RCC 7860 (cell line): ENCODE data around the gene EGLN2.
"Not testable (repeated sequence)": the region's sequence is repeated elsewhere in the genome, so short reads cannot be mapped to it uniquely, and the experiment has no call there.

Experiments used
- DNase-seq: peaks from one replicate; pipeline ENCODE4 v3.0.0-alpha.2; 2015; ENCODE audit warnings: low spot score
- FAIRE-seq: peaks from 2 replicates; lab custom pipeline; 2012; peaks lifted over from hg19 to GRCh38; lab: Jason Lieb, UNC

EGLN2 gene

DNA sequence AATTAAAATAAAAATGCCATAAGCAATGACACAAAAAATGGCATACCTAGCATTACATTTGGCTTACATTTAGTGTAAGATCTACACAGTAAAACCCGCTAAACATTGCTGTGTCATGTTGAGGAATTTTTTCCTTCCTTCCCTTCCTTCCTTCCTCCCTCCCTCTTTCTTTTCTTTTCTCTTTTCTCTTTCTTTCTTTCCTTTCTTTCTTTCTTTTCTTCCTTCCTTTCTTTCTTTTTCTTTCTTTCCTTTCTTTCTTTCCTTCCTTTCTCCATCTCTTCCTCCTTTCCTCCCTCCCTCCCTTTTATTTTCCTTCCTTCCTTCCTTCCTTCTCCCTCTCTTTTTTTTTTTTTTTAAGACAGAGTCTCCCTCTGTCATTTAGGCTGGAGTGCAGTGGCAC is 39.5 kb downstream of the EGLN2 start:
- FAIRE-seq, DNase-seq: not testable (repeated sequence)

DNA sequence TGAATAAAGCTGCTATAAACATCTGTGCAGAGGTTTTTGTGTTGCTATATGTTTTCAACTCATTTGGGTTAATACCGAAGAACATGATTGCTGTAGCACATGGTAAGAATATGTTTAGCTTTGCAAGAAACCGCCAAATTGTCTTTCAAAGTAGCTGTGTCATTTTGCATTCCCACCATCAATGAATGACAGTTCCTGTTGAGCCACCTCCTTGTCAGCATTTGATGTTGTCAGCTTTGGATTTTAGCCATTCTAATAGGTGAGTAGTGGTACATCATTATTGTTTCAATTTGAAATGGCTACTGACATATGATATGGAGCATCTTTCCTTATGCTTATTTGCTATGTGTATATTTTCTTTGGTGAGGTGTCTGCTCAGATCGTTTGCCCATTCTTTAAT is 43.0 kb downstream of the EGLN2 start:
- not testable (repeated sequence) for FAIRE-seq, DNase-seq

DNA sequence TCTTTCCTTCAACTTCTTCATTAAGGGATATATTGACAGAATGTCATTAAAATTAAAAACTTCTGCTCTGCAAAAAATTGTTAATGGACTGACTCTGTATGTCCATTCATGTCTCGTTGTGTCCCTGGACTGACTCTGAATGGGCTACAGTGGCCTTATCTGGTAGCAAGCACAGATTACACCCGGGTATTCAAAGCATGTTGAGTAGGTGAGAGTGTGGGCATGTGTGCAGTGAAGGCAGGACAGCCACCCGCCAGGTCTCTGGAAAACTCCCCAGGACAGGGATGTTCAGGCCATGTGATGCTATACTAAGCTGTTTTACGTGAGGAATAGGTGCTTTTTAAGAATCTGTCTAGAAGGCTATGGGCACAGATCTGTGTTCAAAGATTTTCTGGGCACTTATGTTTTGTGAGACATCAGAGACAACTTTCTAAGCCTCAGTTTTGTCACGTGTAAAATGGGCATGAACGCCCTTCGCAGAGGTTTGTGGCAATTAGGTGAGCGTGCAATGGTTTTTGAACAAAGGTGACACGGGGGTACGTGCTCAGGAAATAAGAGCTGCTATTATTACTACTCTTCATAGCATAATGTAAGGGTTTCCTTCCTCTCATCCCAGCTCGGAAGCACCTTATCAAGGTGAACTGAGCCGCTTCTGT is 44.1 kb downstream of the EGLN2 start:
- FAIRE-seq, DNase-seq: not testable (repeated sequence)

DNA sequence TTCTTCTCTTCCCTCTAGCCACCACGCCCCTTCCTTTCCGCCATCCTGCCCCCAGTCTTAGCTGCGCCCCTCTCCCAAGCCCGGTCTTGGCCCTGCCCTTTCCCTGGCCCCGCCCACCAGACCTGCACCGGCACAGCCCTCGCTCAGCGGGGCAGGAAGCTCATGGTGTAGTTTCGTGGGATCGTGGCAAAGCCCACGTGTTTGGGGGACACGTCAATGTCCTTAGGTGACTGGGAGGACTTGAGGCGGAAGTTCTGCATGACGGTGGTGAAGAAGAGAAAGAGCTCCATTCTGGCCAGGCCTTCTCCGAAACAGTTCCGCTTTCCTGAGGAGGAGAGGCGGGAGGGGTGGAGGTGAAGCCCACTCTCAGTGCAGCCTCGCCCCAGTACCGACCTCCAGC is 44.7 kb downstream of the EGLN2 start:
- not testable (repeated sequence) for DNase-seq, FAIRE-seq

DNA sequence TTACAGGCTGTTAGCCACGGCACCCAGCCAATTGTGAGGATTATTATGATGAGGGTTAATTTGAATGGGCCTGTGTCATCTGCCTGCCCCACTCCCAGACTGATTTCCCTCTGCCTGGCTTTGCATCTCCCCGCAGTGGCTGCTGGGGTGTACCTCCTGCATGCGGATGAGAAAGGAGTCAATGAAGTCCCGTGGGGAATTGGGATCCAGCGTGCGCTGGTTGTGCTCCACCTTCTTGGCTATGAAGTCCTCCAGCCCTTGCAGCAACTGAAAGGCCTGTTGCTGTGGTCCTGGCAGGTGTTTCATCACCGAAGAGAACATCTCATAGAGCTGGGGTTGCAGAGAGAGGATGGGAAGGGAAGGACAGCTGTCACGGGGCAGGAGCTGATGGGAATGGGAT is 47.7 kb downstream of the EGLN2 start:
- not testable (repeated sequence) for DNase-seq, FAIRE-seq

DNA sequence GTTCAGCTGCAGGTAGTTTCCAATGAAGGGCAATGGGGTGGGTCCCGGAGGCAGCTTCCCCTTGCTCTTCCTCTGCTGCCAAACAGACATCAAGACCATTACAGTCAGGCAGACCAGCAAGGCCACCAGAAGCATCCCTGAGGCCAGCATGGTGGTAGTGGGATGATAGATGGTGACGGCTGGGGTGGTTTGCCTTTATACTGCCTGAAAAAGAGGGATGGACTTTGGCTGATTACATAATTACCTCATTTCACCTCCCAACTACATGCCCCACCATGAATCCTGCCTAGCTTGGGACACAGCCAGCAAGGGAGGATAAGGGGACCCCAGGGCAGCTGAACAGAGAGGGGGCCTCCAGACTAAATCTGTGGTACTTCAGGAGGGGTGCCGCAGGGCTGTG is 51.3 kb downstream of the EGLN2 start, which contains the start of gene CYP2A6:
TSS of gene CYP2A6 (minus strand) at position 171 of the 400 bp plus-strand sequence. CDS start at position 150, 21 bp downstream.
- not testable (repeated sequence) for DNase-seq, FAIRE-seq

DNA sequence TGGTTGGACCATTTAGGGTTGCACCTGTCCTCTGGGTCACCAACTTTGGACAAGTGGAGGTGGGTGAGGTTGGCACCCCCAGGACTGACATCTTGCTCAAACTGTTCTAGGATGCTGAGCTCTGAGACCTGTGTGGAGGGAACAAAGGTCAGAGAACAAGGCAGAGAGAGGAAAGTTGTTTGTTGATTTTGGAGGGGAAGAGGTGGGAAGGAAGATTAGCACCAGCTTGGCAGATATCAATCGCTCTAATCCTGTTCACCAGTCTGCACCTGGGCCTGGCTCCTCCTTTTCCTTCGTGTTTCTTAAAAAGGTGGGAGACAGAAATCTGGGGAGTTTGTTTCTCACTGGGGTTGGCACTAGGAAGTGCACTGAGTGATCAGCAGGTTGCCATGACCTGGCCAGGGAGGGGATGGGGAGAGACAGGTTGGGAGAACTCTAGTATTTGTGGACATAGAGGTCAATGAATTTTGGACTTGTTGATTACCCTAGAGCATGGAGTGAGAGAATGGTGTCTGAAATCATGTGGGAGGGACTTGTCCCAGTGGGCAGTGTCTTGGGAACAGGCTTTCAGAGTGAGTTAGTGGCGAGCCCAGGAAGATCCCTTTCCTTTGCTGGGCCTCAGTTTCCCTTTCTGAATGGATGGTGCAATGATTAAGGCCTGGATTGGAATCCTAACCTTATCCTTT is 53.6 kb downstream of the EGLN2 start:
- not testable (repeated sequence) for DNase-seq, FAIRE-seq
